ENCODE results near the gene CHGA. TPM values are rescaled to one million over a fixed set of nuclear protein-coding genes. Genes with fewer than 3 reads are reported as not detected.

CHGA gene
- total and polyA plus RNA-seq, 2 of the 8 experiments (the other 6 are each of a cell fraction or from before 2014, with no cell fraction given): 17.5 to 28.2 TPM

- POLR2A ChIA-PET (ENCODE audit: partially characterized antibody): interaction anchor here (0.6 kb wide), 1 partner anchor 35 kb away, joined by 3 read pairs; no protein-coding TSS in a partner anchor
- no peaks in the 10 kb centered on the region for H3K9me3 ChIP-seq (ENCODE audit: insufficient read depth in 2 of 2, low read depth in 1 of 2, low read length in 1 of 2)
- H4K91ac ChIP-seq (replicated peaks; ENCODE audit: insufficient read length, low read length): no peak overlapping the region
- TF ChIP-seq POLR2AphosphoS5 (IDR thresholded peaks at IDR 0.05; ENCODE audit: low read depth, low read length): 0 out of 2 replicates have a peak, but pooled peaks have one; percentile 29
- TF ChIP-seq BRCA1 (IDR thresholded peaks at IDR 0.05; ENCODE audit: low read depth, low read length): no peak
- no peak for TF ChIP-seq BACH1 (IDR thresholded peaks at IDR 0.05; ENCODE audit: low read length)
- no peak for TF ChIP-seq ZNF274 (IDR thresholded peaks at IDR 0.05; ENCODE audit: borderline replicate concordance, extremely low read depth, low read length)
- no peak for TF ChIP-seq CBX8 (IDR thresholded peaks at IDR 0.05; ENCODE audit: borderline replicate concordance, low read depth, low read length)
- no peak for TF ChIP-seq KDM5A (IDR thresholded peaks at IDR 0.05; ENCODE audit: low read length)
- TF ChIP-seq E2F6 (IDR thresholded peaks at IDR 0.05): no peak
- H3K18ac ChIP-seq (ENCODE audit: extremely low read depth, low read length): no peak overlapping the region
- no peak overlapping the region for H3K9ac ChIP-seq (replicated peaks in 1 of 4; ENCODE audit: extremely low read depth in 1 of 4, low read depth in 3 of 4, low read length in 3 of 4)
- H3K4me1 ChIP-seq (replicated peaks in 1 of 4; ENCODE audit: control insufficient read depth in 3 of 4, insufficient read depth in 4 of 4, low read length in 3 of 4): no peaks in the 10 kb centered on the region
- H3K14ac ChIP-seq (ENCODE audit: insufficient read length): no peak overlapping the region
- H2AK5ac ChIP-seq (ENCODE audit: low read depth, low read length): no peak overlapping the region
- FAIRE-seq: no peak
- H2BK5ac ChIP-seq (ENCODE audit: low read depth, low read length): no peak overlapping the region
- no peaks in the 10 kb centered on the region for H3K27me3 ChIP-seq (replicated peaks in 1 of 4; ENCODE audit: control insufficient read depth in 3 of 4, extremely low read depth in 1 of 4, insufficient read depth in 3 of 4, low read length in 3 of 4)
- no peak overlapping the region for H3K4ac ChIP-seq (replicated peaks; ENCODE audit: insufficient read length, low read depth, low read length)
- no peak overlapping the region for H3K56ac ChIP-seq (replicated peaks; ENCODE audit: insufficient read length, low read depth, low read length)
- H3K27ac ChIP-seq (ENCODE audit: low read depth, low read length): no peak overlapping the region
- no peak overlapping the region for H4K5ac ChIP-seq (ENCODE audit: insufficient read length, low read depth, low read length)
- no peak overlapping the region for H2BK15ac ChIP-seq (ENCODE audit: low read length)
- H4K8ac ChIP-seq (ENCODE audit: extremely low read depth, insufficient read depth, low read length): no peak overlapping the region
- no peak for DNase-seq (ENCODE audit: low read depth in 1 of 2, low spot score in 2 of 2)
- no peaks in the 10 kb centered on the region for H3K23me2 ChIP-seq (ENCODE audit: low read depth, low read length)
- H3K4me3 ChIP-seq (ENCODE audit: extremely low read depth in 1 of 4, insufficient read depth in 2 of 4, low read depth in 3 of 4, low read length in 4 of 4): no peak overlapping the region
- whole genome bisulfite sequencing, 2 experiments (ENCODE audit: extremely low coverage in 1 of 2, insufficient coverage in 1 of 2, insufficient read length in 1 of 2, insufficient replicate concordance in 2 of 2, low coverage in 1 of 2, low lambda C conversion rate in 2 of 2, missing lambda C conversion rate in 1 of 2): 87% methylated on average over 11 of the region's 11 CpGs; no CpG with 5 or more reads in 1 of the 2 experiments
- no peak overlapping the region for H2BK120ac ChIP-seq (replicated peaks; ENCODE audit: low read depth, low read length)
- H3K79me2 ChIP-seq (ENCODE audit: control insufficient read depth in 1 of 2, insufficient read depth in 2 of 2, low read length in 2 of 2): no peaks in the 10 kb centered on the region
- H2BK12ac ChIP-seq (ENCODE audit: low read depth, low read length): no peak overlapping the region
- no peak overlapping the region for H2BK20ac ChIP-seq (ENCODE audit: low read length)
- no peak overlapping the region for H3K23ac ChIP-seq (ENCODE audit: insufficient read length)
- CTCF ChIA-PET (ENCODE audit: partially characterized antibody): interaction anchor here (0.8 to 3.0 kb wide), 5 partner anchors 16 to 239 kb away, joined by 3 to 12 read pairs (median 3); no protein-coding TSS in a partner anchor
- no peaks in the 10 kb centered on the region for H3K79me1 ChIP-seq (ENCODE audit: low read depth, low read length)
- H3K36me3 ChIP-seq (ENCODE audit: control insufficient read depth in 2 of 4, insufficient read depth in 4 of 4, low read length in 3 of 4): no peaks in the 10 kb centered on the region
- H3K4me2 ChIP-seq (ENCODE audit: insufficient read depth in 1 of 2, low read depth in 2 of 2, low read length in 2 of 2): no peak overlapping the region
- H4K20me1 ChIP-seq (replicated peaks in 1 of 2; ENCODE audit: control insufficient read depth in 1 of 2, insufficient read depth in 2 of 2, low read length in 2 of 2): peaks cover 4 to 9% of the 10 kb centered on the region in 2 experiments
- H2AFZ ChIP-seq (ENCODE audit: low read length): no peak overlapping the region
Measured at GRCh38 chr14:92935446-92935845, 12.5 kb downstream of the CHGA start.

All from H1 (cell line).